Breast epithelium (tissue), 4 donors: Measurements from ENCODE around the gene CISD2. TPM values are rescaled to one million over a fixed set of nuclear protein-coding genes. Genes with fewer than 3 reads are reported as not detected.
A peak's percentile ranks its signal among the peaks of the same experiment; 100 is the strongest.

ENCODE experiments used
- DNase-seq, 2 donors: peaks; one replicate each; pipeline ENCODE4 v3.0.0-alpha.2; 2019; ENCODE audit warnings: low spot score in 2 of 2
- H3K27ac ChIP-seq, 2 donors: fragments of 200-600 bp; sonication (generic) in 1 of 2; one replicate each; pipeline ENCODE4 v1.5.1; 2016 to 2019; ENCODE audit warnings: mild to moderate bottlenecking in 1 of 2
- H3K27me3 ChIP-seq, 2 donors: fragments of 200-600 bp; sonication (generic) in 1 of 2; one replicate each; pipeline versions ENCODE4 v1.5.1 to v1.6.0; 2017 to 2019; ENCODE audit warnings: control low read depth in 1 of 2, mild to moderate bottlenecking in 1 of 2
- H3K36me3 ChIP-seq: fragments of 200-600 bp; one replicate; pipeline ENCODE4 v1.5.1; 2019
- H3K4me1 ChIP-seq, 2 donors: fragments of 200-600 bp; sonication (generic); one replicate each; pipeline ENCODE4 v1.5.1; 2016 to 2019; ENCODE audit warnings: control low read depth in 1 of 2
- H3K4me3 ChIP-seq, 3 donors: fragments of 200-600 bp; sonication (generic); 1 replicate in 2 of 3; 2 replicates in 1 of 3; pipeline ENCODE4 v1.5.1; 2016 to 2019; ENCODE audit warnings: mild to moderate bottlenecking in 3 of 3, moderate library complexity in 2 of 3
- H3K9me3 ChIP-seq, 2 donors: fragments of 200-600 bp; sonication (generic) in 1 of 2; one replicate each; pipeline ENCODE4 v1.5.1; 2016 to 2019; ENCODE audit warnings: control low read depth in 1 of 2
- CTCF ChIP-seq, 3 donors: fragments of 450-650 bp; IDR thresholded peaks; one replicate each; pipeline ENCODE4 v1.5.1; 2016 to 2017; ENCODE audit warnings: antibody characterized with exemption in 3 of 3, mild to moderate bottlenecking in 3 of 3, moderate library complexity in 3 of 3
- POLR2A ChIP-seq: fragments of 450-650 bp; IDR thresholded peaks from one replicate; pipeline ENCODE4 v1.6.1; 2016; ENCODE audit warnings: antibody characterized with exemption, mild to moderate bottlenecking, moderate library complexity
- POLR2AphosphoS5 ChIP-seq, 3 donors: sonication (generic); formaldehyde crosslinking; IDR thresholded peaks; one replicate each; pipeline ENCODE4 v1.6.1; 2017; ENCODE audit warnings: antibody characterized with exemption in 3 of 3
- intact Hi-C: fragments of 100-400 bp; cut with DNase I; formaldehyde crosslinking; loops from one replicate; pipeline ENCODE4 v1.15.1; 2023; ENCODE audit warnings: low total_unique reads
- total RNA-seq, 3 donors: library from RNA; depleted of rRNA; stranded (reverse); fragments of >200 nt; gene quantifications; one replicate each; pipeline ENCODE4 v1.1.0, GENCODE V29; 2016

CISD2 gene
- total RNA-seq, 3 donors from 2014 or later, result 9.0 to 23.9 (median 17.4) TPM

DNA sequence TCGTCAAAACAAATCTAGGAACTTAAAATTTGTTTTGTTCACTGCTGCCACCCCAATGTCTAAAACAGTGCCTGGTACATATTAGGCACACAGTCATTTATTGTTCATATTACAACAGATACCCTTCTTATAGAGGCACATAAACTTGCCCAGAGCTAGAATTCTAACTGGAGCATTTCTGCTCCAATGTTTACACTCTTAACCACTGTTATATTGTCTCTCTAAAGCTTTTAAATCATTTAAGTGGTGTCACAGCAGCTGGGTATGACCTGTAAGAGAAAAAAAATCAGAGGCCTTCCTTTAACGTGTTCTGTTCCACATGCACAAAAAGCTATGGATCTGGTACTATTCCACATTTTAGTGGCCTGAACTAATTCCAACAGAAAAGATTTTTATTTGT, 44.4 kb upstream of the CISD2 start:
- H3K4me1 ChIP-seq, result peaks cover 0 to 25% of the 10 kb centered on the region in 2 donors
- H3K9me3 ChIP-seq, result no peaks in the 10 kb centered on the region
- no peak for DNase-seq
- TF ChIP-seq CTCF (IDR thresholded peaks at IDR 0.05) (no peak), POLR2A (no peak), POLR2AphosphoS5 (IDR thresholded peaks at IDR 0.05) (no peak)
- no peaks in the 10 kb centered on the region for H3K27me3 ChIP-seq
- peak overlapping the region; percentile 66 to 91 (median 67) for H3K4me3 ChIP-seq
- H3K27ac ChIP-seq, result peak overlapping the region; percentile 100
- intact Hi-C loops, result no loop called here
- H3K36me3 ChIP-seq, result no peaks in the 10 kb centered on the region

DNA sequence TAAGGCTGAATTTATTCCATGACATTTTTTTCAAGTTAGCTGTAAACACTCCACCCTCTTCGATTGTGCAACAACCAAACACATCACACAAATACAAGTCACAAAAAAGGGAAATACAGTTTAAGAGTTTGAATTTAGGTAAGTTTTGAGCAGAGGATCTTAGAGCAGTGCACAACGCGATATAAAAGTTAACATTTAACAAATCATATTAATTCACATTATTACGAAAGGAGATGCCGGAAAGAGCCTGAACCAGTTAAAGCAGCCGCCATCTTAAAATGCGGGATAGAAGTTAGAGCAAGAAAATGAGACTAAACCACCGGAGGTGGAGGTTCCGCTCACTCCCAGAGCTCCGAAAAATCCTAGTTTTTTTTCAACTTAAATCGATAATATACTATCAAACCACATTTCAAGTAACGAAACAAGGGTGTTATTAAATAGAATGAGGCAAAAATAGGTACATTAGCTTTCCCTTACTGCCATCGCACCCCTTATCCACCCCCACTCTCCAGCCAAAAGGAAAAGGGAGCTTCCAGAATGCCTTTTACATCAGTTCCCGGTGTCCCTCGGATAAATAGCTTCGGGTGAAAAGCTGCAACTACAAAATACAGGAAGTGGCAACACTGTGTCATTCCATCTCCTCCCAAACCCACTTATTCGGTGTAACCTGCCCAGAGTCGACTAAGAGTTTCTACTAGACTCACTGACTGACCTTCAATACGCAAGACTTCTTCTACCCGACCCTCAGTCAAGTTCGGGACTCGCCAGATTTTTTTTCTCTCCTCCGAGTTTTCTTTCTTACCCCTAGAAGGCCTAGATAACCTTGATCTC, 43.3 kb upstream of the CISD2 start:
- peak overlapping the region; percentile 66 to 91 (median 67) for H3K4me3 ChIP-seq
- H3K9me3 ChIP-seq, result no peaks in the 10 kb centered on the region
- TF ChIP-seq POLR2A, result peak; percentile 29
- no peak for TF ChIP-seq CTCF (IDR thresholded peaks at IDR 0.05)
- TF ChIP-seq POLR2AphosphoS5 (IDR thresholded peaks at IDR 0.05), result peak in 1 of 3 donors; percentile 57
- H3K4me1 ChIP-seq, result peaks cover 0 to 25% of the 10 kb centered on the region in 2 donors
- peak overlapping the region; percentile 100 for H3K27ac ChIP-seq
- H3K27me3 ChIP-seq, result no peaks in the 10 kb centered on the region
- no peaks in the 10 kb centered on the region for H3K36me3 ChIP-seq
- DNase-seq, result peak in 1 of 2 donors; percentile 42
- intact Hi-C loops, result no loop called here

DNA sequence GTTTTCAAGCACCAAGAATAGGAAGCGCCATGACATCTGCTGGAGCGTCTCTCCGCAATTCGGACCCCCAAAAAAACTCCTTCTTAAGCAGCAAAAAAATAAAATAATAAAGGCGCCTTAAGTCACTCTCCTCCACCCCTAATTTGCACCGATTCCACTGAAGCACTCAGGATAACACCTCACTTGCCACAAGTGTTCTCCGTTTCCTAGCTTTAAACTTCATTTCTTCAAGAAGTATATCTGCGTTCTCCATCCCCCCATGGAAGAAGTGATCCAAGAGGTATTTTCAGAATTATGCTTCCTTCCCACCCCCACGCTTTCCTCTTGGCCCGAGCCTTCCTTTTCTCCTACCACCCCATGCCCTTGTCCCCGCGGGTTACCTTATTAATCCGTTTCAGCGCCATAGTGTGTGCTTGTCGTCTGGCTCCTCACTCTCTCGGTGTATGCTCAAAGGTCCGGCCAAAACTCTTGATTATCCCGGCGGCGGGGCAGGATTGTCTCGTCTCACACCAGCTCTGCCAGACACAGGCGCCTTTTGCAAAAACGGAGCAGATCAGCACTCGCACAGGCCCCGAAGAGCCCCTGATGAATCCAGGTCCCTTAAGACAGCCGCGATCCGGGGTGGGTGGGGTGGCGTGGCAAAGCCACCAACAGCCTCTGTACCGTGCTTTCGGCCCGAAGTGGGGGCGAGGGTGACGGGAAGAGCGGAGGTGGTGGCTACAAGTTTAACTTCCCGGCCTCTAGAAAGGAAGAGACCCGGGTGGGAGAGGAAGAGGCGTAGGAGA, 42.5 kb upstream of the CISD2 start:
- Histone ChIP-seq H3K27ac (peak overlapping the region; percentile 100), H3K4me1 (peaks cover 0 to 25% of the 10 kb centered on the region in 2 donors), H3K9me3 (no peaks in the 10 kb centered on the region), H3K36me3 (no peaks in the 10 kb centered on the region), H3K4me3 (peak overlapping the region; percentile 66 to 91 (median 67)), H3K27me3 (no peaks in the 10 kb centered on the region)
- TF ChIP-seq POLR2A (no peak), POLR2AphosphoS5 (IDR thresholded peaks at IDR 0.05) (no peak), CTCF (IDR thresholded peaks at IDR 0.05) (no peak)
- intact Hi-C loops, result no loop called here
- no peak for DNase-seq

GRCh38 chr4:102826890-102827673, 41.7 kb upstream of the CISD2 start, which contains the start of gene UBE2D3:
Gene UBE2D3, minus strand, starts transcription at chr4:102827551. Its CDS starts 1,043 bp downstream, at chr4:102826508.
- intact Hi-C loops, result no loop called here
- peak; percentile 94 to 96 for DNase-seq
- H3K4me3 ChIP-seq, result peak within 1 kb of the TSS; percentile 66 to 91 (median 67)
- H3K9me3 ChIP-seq, result no peaks in the 10 kb centered on the region
- H3K27me3 ChIP-seq, result no peaks in the 10 kb centered on the region
- H3K4me1 ChIP-seq, result peaks cover 0 to 23% of the 10 kb centered on the region in 2 donors
- H3K27ac ChIP-seq, result peak within 1 kb of the TSS; percentile 100
- no peaks in the 10 kb centered on the region for H3K36me3 ChIP-seq
- peak in 1 of 3 donors; percentile 18 for TF ChIP-seq CTCF (IDR thresholded peaks at IDR 0.05)
- TF ChIP-seq POLR2AphosphoS5 (IDR thresholded peaks at IDR 0.05), result peak; percentile 95 to 96 (median 96)
- TF ChIP-seq POLR2A, result peak; percentile 93
